AG09319 (cell line): Measurements from ENCODE around the gene ITGA2B.

Experiments
- DNase-seq: peaks from one replicate; pipeline ENCODE4 v3.0.0-alpha.2; 2010; ENCODE audit warnings: low read depth; ENCODE audit errors: extremely low read depth
- CTCF ChIP-seq: IDR thresholded peaks from 2 replicates; pipeline ENCODE4 v1.5.1; 2011; ENCODE audit warnings: low read depth, mild to moderate bottlenecking, inconsistent platforms, low read length, moderate library complexity

The ITGA2B gene

GRCh38 chr17:44359006-44359405 is 30.4 kb downstream of the ITGA2B start:
- TF ChIP-seq CTCF = no peak
- DNase-seq = no peak

DNA sequence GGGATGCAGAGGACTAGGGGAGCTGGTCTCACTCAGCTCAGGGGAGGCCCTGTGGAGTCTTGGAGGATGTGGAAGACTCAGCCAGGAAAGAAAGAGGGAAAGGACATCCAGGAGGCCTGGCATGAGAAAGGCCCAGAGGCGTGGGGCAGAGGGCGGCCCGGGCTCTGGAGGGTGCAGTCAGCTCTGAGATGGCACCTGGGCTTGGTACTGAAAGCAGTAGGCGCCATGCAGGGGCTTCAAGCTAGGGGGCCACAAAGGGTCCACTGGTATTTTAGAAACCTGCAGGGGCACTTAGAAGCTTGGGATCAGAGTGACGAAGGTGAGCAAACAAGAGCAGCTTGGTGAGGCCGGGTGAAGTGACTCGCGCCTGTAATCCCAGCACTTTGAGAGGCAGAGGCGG is 31.4 kb downstream of the ITGA2B start:
- no peak for TF ChIP-seq CTCF
- no peak for DNase-seq

DNA sequence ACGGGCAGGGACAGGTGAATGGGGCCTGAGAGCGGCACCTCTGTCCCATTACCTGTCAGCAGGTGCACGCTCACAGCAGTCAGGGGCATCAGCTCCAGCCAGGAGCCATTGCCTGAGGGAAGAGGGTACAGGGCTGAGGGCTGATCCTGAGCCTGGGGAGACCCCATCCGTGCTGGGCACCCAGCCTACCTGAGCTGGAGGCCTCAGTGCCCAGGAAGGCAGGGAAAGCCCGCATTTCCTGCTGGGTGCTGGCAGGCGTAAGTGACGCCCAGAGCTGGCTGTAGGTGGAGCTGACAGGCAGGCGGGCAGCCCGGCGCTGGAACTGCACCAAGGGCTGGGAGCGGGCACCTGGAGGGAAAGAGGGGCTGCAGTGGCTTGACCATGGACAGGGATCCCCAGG is 33.2 kb downstream of the ITGA2B start:
- no peak for TF ChIP-seq CTCF
- no peak for DNase-seq

DNA sequence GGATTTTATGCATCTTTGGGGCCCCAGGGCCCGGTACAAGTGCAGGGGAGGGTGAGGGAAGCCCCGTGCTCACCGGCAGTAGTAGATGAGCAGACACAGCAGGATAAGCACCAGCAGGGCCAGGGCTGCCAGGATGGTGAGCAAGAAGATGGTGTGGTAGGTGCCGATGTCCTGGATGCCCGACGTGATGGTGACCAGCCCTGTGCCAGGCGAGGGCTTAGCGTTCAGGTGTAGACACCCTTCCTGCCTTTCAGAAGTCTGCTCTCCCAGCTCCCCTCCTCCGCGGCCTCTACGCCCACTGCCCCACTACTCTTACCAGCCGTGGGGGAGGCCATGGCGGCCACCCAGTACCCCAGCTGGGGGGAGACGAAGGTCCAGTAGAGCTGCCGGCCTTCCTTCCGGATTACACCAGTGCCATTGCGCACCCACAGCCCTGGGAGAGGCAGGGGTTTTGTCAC is 33.8 kb downstream of the ITGA2B start:
- no peak for TF ChIP-seq CTCF
- no peak for DNase-seq

- peak; percentile 24 for TF ChIP-seq CTCF
- no peak for DNase-seq
Measured at GRCh38 chr17:44354582-44355561, 34.6 kb downstream of the ITGA2B start.

DNA sequence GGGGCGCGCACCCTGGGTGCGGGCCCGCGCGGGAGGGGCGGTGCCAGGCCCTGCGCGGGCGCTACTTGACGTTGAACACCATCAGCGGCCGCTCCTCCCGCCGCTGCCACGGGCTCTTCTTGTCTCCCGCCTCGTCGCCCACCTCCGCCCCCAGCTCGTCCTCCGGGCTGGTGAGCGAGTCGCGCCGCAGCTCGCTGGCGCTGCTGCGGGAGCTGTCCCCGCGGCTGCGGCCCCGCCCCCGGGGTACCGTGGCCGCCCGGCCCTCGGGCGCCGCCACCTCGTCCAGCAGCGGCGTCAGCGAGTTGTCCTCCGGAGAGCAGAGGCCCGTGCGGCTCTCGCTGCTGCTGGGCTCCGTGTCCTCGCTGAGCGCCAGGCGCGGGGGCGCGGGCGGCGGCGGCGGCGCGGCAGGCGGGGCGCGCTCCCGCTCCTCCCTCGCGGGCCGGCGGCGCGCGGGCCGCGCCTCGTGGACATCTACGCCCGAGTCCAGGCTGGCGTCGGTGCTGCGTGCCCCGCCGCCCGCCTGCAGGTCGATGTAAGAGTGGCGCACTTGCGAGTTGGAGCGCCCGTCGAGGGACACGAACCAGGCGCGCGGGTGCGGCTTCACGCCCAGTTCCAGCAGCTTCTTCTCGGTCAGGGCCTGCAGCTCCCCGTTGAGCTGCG is 35.6 kb downstream of the ITGA2B start:
- no peak for TF ChIP-seq CTCF
- DNase-seq = no peak
